CD4-positive, alpha-beta T cell treated with Interleukin-15 for 1 hour (primary cell): ENCODE results near the gene PARD3.

ENCODE experiments used
- DNase-seq: peaks from one replicate; pipeline ENCODE4 v3.0.0-alpha.2; 2020

Gene PARD3

GRCh38 chr10:34821587-34822585 is 6.8 kb upstream of the PARD3 start:
- no peak for DNase-seq

DNA sequence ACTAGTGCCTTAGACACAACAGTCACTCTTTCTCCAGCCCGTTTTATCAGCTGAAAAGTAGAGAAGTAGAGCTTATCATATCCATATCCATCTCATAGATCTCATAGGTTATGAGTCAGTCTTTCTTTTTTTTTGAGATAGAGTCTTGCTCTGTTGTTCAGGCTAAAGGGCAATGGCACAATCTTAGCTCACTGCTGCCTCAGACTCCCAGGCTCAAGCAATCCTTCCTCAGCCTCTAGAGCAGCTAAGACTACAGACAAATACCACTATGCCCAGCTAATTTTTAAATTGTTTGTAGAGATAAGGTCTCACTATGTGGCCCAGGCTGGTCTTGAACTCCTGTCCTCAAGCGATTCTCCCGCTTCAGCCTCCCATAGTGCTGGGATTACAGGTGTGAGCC is 2.5 kb upstream of the PARD3 start:
- DNase-seq: no peak

DNA sequence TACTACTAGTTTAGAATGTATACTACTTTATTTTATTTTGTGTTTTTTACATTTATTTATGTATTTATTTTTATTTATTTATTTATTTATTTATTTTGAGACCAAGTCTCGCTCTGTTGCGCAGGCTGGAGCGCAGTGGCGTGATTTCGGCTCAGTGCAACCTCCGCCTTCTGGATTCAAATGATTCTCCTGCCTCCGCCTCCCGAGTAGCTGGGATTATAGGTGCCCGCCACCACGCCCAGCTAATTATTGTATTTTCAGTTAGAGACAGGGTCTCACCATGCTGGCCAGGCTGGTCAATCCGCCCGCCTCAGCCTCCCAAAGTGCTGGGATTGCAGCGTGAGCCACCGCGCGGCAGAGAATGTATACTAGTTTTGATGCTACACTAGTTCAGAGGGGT is 2.0 kb upstream of the PARD3 start:
- DNase-seq: no peak

- DNase-seq: no peak
These were observed 1.5 kb upstream of the PARD3 start for GRCh38 chr10:34816501-34817002.

GRCh38 chr10:34816085-34816496 is 995 bp upstream of the PARD3 start:
- DNase-seq: no peak

DNA sequence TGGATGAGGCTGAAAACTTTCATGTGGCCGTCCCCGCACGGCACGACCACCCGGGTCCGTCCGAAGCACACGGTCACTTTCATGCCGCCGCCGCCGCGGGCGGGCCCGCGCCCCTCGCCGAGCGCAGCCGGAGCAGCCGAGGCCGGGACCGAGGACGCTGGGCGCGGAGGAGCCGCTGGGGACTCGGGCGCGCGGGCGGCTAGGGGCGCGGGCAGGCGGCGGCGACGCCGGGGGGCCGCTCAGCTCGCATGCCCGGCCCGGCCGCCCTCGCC is 247 bp downstream of the PARD3 start:
- no peak for DNase-seq

GRCh38 chr10:34814223-34814912 is 728 bp downstream of the PARD3 start:
- DNase-seq: no peak

GRCh38 chr10:34813626-34814222 is 1.4 kb downstream of the PARD3 start:
- DNase-seq: no peak

GRCh38 chr10:34812771-34813170 is 2.3 kb downstream of the PARD3 start:
- no peak for DNase-seq

- DNase-seq: no peak
These were observed 3.1 kb downstream of the PARD3 start for GRCh38 chr10:34811968-34812514.

GRCh38 chr10:34811126-34811967 is 3.7 kb downstream of the PARD3 start:
- DNase-seq: no peak

DNA sequence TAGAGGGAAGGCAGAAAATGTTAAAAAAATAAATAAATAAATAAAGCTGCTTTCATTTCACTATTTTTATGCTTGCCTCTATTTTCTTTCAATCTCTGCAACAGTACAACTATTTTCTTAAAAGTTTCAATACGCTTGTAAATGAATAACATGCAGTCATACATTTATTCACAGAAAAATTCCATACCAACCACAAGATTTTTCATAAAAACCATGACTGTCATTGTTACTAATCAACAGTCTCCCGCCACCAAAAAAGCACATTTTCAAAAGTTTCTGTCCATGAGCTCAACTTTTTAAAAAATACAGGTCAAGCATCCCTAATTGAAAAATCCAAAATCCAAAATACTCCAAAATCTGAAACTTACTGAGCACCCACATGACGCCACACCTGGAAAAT is 5.3 kb downstream of the PARD3 start:
- no peak for DNase-seq

- no peak for DNase-seq
These were observed 6.0 kb downstream of the PARD3 start for GRCh38 chr10:34808801-34809745.

- no peak for DNase-seq
These were observed 6.8 kb downstream of the PARD3 start for GRCh38 chr10:34808336-34808735.

DNA sequence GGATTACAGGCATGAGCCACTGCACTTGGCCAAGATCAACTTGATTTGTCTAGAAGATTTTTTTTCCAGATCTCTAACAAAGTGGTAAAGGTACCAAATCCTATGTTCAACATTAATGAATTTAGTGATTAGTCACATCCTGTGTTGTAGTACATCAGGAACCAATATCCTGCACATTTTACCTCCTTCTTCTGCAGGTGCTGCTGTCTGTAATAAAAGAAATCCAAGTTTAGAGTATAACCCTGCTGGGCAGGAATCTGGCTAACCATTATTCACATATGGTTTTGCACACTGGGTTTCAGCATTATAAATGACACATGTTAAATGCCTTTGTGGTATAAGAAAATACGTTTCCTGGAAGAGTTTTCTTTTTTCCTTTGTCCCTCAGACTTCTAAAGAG is 10.8 kb downstream of the PARD3 start:
- DNase-seq: no peak

GRCh38 chr10:34802692-34803091 is 12.4 kb downstream of the PARD3 start:
- no peak for DNase-seq

DNA sequence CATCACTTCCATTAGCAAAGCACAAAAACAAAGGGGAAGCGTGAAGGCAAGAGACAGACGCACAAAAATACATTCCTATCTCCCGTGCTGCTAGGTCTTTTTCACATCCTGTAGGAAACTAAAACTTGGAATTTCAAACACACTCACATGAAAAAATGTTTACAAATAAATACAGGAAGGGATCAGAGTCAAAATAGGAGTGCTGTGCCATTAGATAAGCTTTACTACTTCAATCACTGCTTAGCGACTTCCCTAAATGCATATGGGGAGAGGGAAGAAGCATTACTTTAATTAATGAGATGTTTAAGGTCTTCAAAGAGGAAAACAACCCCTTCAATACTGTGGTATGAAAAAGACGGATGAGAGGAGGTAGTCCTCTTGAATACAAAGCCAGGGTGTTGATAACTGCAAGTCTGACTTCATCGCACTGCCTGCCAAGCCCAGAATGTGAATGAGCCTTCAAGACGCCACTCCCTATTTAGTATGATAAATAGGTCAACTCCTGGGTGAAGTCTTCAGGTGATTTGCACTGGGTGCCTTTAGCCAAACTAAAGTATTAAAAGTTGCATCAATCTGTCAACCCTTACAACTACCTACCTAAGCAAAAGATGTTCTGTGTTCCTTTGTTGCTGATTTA is 13.9 kb downstream of the PARD3 start:
- no peak for DNase-seq

- DNase-seq: no peak
These were observed 14.5 kb downstream of the PARD3 start for GRCh38 chr10:34800624-34801023.

DNA sequence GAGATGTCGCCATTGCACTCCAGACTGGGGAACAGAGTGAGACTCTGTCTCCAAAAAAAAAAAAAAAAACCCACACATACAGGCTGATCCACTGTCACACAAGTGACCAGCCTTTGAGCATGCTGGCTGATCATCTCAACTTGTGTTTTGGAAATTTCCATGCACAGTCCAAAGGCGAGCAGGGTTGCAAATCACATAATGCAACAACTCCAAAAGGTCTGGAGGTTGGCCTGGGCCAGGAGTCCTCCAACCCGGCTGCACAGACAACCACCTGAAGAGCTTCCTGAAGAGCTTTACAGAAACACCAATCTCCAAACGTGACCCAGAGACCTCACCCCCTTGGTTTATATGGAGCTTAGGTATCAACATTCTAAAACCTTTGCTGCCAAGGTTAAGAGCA is 16.4 kb downstream of the PARD3 start:
- no peak for DNase-seq

- DNase-seq: no peak
These were observed 17.9 kb downstream of the PARD3 start for GRCh38 chr10:34797155-34797554.

DNA sequence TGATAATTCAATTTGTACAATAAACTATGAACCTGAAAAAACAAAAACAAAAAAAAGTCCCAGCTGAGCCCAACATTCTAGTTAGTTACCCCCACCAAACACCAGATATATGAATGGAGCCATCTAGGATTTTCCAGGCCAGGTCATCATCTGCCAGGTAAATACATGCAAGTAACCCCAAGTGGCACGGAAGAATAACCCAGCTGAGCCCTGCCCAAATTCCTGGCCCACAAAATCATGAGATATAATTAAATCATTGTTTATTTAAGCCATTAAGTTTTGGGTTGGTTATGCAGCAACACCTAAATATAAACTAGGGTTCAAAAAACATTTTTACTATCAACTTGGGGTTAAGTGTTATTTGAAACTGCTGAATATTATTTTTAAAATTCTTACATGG is 19.0 kb downstream of the PARD3 start:
- DNase-seq: no peak
